H9 (cell line): Measurements from ENCODE around the gene NOVA2. TPM values are rescaled to one million over a fixed set of nuclear protein-coding genes. Genes with fewer than 3 reads are reported as not detected.

ENCODE experiments used
- DNase-seq: peaks from one replicate; pipeline ENCODE4 v3.0.0-alpha.2; 2017
- H2AFZ ChIP-seq: one replicate; pipeline ENCODE4 v1.6.1; 2013; ENCODE audit warnings: mild to moderate bottlenecking, low read length, control low read depth, moderate library complexity
- H2AK5ac ChIP-seq: 2 replicates; pipeline ENCODE4 v1.6.1; 2013; ENCODE audit warnings: low read length, control low read depth, mixed read lengths; ENCODE audit not compliant: insufficient read length
- H2BK120ac ChIP-seq: one replicate; pipeline ENCODE4 v1.6.1; 2013; ENCODE audit warnings: low read depth, mild to moderate bottlenecking, low read length, control low read depth, inconsistent platforms; ENCODE audit not compliant: poor library complexity, severe bottlenecking
- H2BK12ac ChIP-seq: 2 replicates; pipeline ENCODE4 v1.6.1; 2013; ENCODE audit warnings: low read length, control low read depth, mixed read lengths, low read depth; ENCODE audit not compliant: insufficient read length
- H2BK15ac ChIP-seq: 2 replicates; pipeline ENCODE4 v1.6.1; 2013; ENCODE audit warnings: low read depth, low read length, control low read depth
- H2BK20ac ChIP-seq: one replicate; pipeline ENCODE4 v1.6.1; 2013; ENCODE audit warnings: low read depth, mild to moderate bottlenecking, low read length, control low read depth, inconsistent platforms; ENCODE audit not compliant: poor library complexity, severe bottlenecking
- H2BK5ac ChIP-seq: 2 replicates; pipeline ENCODE4 v1.6.1; 2013; ENCODE audit warnings: low read length, control low read depth, mixed read lengths; ENCODE audit not compliant: insufficient read length
- H3K14ac ChIP-seq: 2 replicates; pipeline ENCODE4 v1.6.1; 2013; ENCODE audit warnings: low read length, control low read depth; ENCODE audit not compliant: insufficient read depth
- H3K18ac ChIP-seq: 2 replicates; pipeline ENCODE4 v1.6.1; 2013; ENCODE audit warnings: low read depth, mild to moderate bottlenecking, mixed read lengths, low read length, control low read depth; ENCODE audit not compliant: insufficient read length
- H3K23ac ChIP-seq: 2 replicates; pipeline ENCODE4 v1.6.1; 2013; ENCODE audit warnings: low read length, control low read depth, mixed read lengths, low read depth; ENCODE audit not compliant: insufficient read length
- H3K23me2 ChIP-seq: 2 replicates; pipeline ENCODE4 v1.6.1; 2013; ENCODE audit warnings: low read depth, mild to moderate bottlenecking, mixed read lengths, low read length, control low read depth; ENCODE audit not compliant: insufficient read length, poor library complexity, severe bottlenecking
- H3K27ac ChIP-seq: 2 replicates; pipeline ENCODE4 v1.5.1; 2013; ENCODE audit warnings: low read length, control low read depth, mixed read lengths, low read depth; ENCODE audit not compliant: insufficient read length
- H3K27me3 ChIP-seq: 2 replicates; pipeline ENCODE4 v1.6.1; 2013; ENCODE audit warnings: low read length, control low read depth, inconsistent platforms; ENCODE audit not compliant: insufficient read depth
- H3K4ac ChIP-seq: 2 replicates; pipeline ENCODE4 v1.6.1; 2013; ENCODE audit warnings: low read depth, mild to moderate bottlenecking, control low read depth, inconsistent platforms, low read length, moderate library complexity
- H3K4me1 ChIP-seq: 2 replicates; pipeline ENCODE4 v1.6.1; 2013; ENCODE audit warnings: low read length, control low read depth, inconsistent platforms; ENCODE audit not compliant: insufficient read depth
- H3K4me2 ChIP-seq: 2 replicates; pipeline ENCODE4 v1.6.1; 2013; ENCODE audit warnings: low read length, control low read depth, mixed read lengths; ENCODE audit not compliant: insufficient read length, insufficient read depth
- H3K56ac ChIP-seq: 2 replicates; pipeline ENCODE4 v1.6.1; 2013; ENCODE audit warnings: low read depth, mild to moderate bottlenecking, mixed read lengths, low read length, control low read depth; ENCODE audit not compliant: insufficient read length
- H3K79me1 ChIP-seq: 2 replicates; pipeline ENCODE4 v1.6.1; 2013; ENCODE audit warnings: low read depth, mild to moderate bottlenecking, moderate library complexity, low read length, control low read depth, inconsistent platforms; ENCODE audit not compliant: insufficient read depth, poor library complexity, severe bottlenecking
- H3K79me2 ChIP-seq: 2 replicates; pipeline ENCODE4 v1.6.1; 2013; ENCODE audit warnings: low read length, control low read depth, inconsistent platforms; ENCODE audit not compliant: insufficient read depth
- H3K9ac ChIP-seq: 2 replicates; pipeline ENCODE4 v1.6.1; 2013; ENCODE audit warnings: low read length, control low read depth, mixed read lengths; ENCODE audit not compliant: insufficient read length; ENCODE audit errors: extremely low read depth
- H3K9me3 ChIP-seq: one replicate; pipeline ENCODE4 v1.6.1; 2013; ENCODE audit warnings: low read depth, low read length, inconsistent platforms; ENCODE audit not compliant: control insufficient read depth
- H3T11ph ChIP-seq: one replicate; pipeline ENCODE4 v1.6.1; 2013; ENCODE audit warnings: mild to moderate bottlenecking, low read length, control low read depth, inconsistent platforms
- H4K20me1 ChIP-seq: one replicate; pipeline ENCODE4 v1.6.1; 2013; ENCODE audit not compliant: control insufficient read depth, insufficient read length, insufficient read depth
- H4K5ac ChIP-seq: 2 replicates; pipeline ENCODE4 v1.6.1; 2013; ENCODE audit warnings: low read depth, mild to moderate bottlenecking, mixed read lengths, low read length, control low read depth; ENCODE audit not compliant: insufficient read length
- H4K8ac ChIP-seq: replicated peaks from 2 replicates; pipeline ENCODE4 v1.6.1; 2013; ENCODE audit warnings: low read length, control low read depth, mixed read lengths, low read depth; ENCODE audit not compliant: insufficient read length
- H4K91ac ChIP-seq: 2 replicates; pipeline ENCODE4 v1.6.1; 2013; ENCODE audit warnings: low read depth, mild to moderate bottlenecking, moderate library complexity, mixed read lengths, low read length, control low read depth; ENCODE audit not compliant: insufficient read length
- H3K27ac Mint-ChIP-seq, 3 experiments: 2 replicates in 2 of 3; 3 replicates in 1 of 3; pipeline ENCODE4 v1.8.0; 2020 to 2021; ENCODE audit warnings: mixed read lengths in 3 of 3, mild to moderate bottlenecking in 1 of 3, moderate library complexity in 1 of 3
- H3K27me3 Mint-ChIP-seq: 2 replicates; pipeline ENCODE4 v1.8.0; 2021; ENCODE audit warnings: low read depth, mild to moderate bottlenecking, moderate library complexity, mixed read lengths
- H3K36me3 Mint-ChIP-seq, 3 experiments: 2 replicates in 2 of 3; 3 replicates in 1 of 3; pipeline ENCODE4 v1.8.0; 2020 to 2021; ENCODE audit warnings: low read depth in 3 of 3, mixed read lengths in 3 of 3; ENCODE audit not compliant: insufficient read depth in 1 of 3
- H3K4me1 Mint-ChIP-seq, 2 experiments: 2 replicates each; pipeline ENCODE4 v1.8.0; 2020; ENCODE audit warnings: mixed read lengths in 2 of 2
- H3K4me3 Mint-ChIP-seq, 2 experiments: 2 replicates in 1 of 2; 3 replicates in 1 of 2; pipeline ENCODE4 v1.8.0; 2020 to 2021; ENCODE audit warnings: mild to moderate bottlenecking in 2 of 2, mixed read lengths in 2 of 2, moderate library complexity in 1 of 2
- H3K9me3 Mint-ChIP-seq, 2 experiments: 2 replicates in 1 of 2; 3 replicates in 1 of 2; pipeline ENCODE4 v1.8.0; 2020; ENCODE audit warnings: mild to moderate bottlenecking in 2 of 2, mixed read lengths in 2 of 2, moderate library complexity in 1 of 2
- WGBS: extraction: QIAGEN DNeasy Blood & Tissue Kit; methylation state at CpG from one replicate; pipeline ENCODE4 v1.1.7; 2013; ENCODE audit warnings: missing lambda C conversion rate, low lambda C conversion rate, mixed read lengths; ENCODE audit not compliant: insufficient read length; ENCODE audit errors: extremely low coverage; 5-methylcytosine and 5-hydroxymethylcytosine counted together
- total RNA-seq: library from RNA; stranded (reverse); gene quantifications from 2 replicates; pipeline ENCODE4 v1.2.1, GENCODE V29; 2021
- TF ChIP-seq, protein P1 (sequence below): fragments of 200-600 bp; sonication (generic); conservative IDR thresholded peaks from 3 replicates; pipeline ENCODE4 v1.8.0; 2021; ENCODE audit warnings: antibody characterized with exemption, mild to moderate bottlenecking

Gene NOVA2
- total RNA-seq, 1 experiment from 2014 or later = 8.8 TPM

DNA sequence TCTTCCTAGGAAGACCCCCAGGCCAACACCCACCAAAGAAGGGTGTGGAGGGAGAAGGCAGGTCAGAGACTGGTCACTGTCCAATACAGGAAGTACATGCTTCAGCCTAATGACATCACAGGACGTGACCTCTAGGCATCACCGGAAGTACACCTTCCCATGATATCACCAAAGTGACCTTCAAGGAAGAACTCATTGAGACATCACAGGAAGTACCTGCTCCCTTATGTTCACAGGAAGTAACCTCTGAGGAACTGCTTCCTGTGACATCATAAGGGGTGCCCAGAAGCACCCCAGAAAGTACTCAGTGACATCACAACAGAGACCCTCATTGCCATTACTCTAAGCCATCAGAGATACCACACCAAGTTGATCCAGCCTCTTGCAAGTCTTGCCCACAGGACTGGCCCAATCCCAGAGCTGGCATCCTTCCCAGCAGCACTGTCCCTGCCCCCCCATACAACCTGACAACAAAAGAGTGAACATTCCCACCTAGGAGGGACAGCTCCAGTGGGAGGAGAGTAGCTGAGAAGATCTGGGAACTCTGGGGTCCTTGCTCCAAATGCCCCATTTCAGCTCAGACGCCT lies 34.8 kb downstream of the NOVA2 start:
- Histone ChIP-seq H3K9ac (no peak overlapping the region), H3K23ac (no peak overlapping the region), H2BK15ac (no peak overlapping the region), H4K8ac (no peak overlapping the region), H3K14ac (no peak overlapping the region), H3K18ac (no peak overlapping the region), H3K4me1 (no peaks in the 10 kb centered on the region), H3T11ph (no peak overlapping the region), H3K56ac (no peak overlapping the region), H2BK12ac (no peak overlapping the region), H2BK5ac (no peak overlapping the region), H3K4ac (no peak overlapping the region), H3K27ac (no peak overlapping the region), H3K79me2 (no peaks in the 10 kb centered on the region), H3K23me2 (no peaks in the 10 kb centered on the region), H4K5ac (no peak overlapping the region), H2AK5ac (no peak overlapping the region), H2BK120ac (no peak overlapping the region), H3K27me3 (no peaks in the 10 kb centered on the region), H4K20me1 (no peaks in the 10 kb centered on the region), H4K91ac (no peak overlapping the region), H2BK20ac (no peak overlapping the region), H3K4me2 (no peak overlapping the region), H3K79me1 (no peaks in the 10 kb centered on the region), H3K9me3 (no peaks in the 10 kb centered on the region), H2AFZ (no peak overlapping the region)
- Mint-ChIP-seq H3K36me3 (peaks cover 0 to 9% (median 2%) of the 10 kb centered on the region in 3 experiments; a peak in 3 of 7 replicates), H3K4me1 (peaks cover 5 to 32% of the 10 kb centered on the region in 2 experiments; a peak in 3 of 4 replicates), H3K27me3 (peaks cover 19% of the 10 kb centered on the region), H3K9me3 (no peaks in the 10 kb centered on the region; a peak in 1 of 5 replicates), H3K27ac (no peak overlapping the region), H3K4me3 (no peak overlapping the region)
- no peak for DNase-seq
- TF ChIP-seq, protein P1, sequence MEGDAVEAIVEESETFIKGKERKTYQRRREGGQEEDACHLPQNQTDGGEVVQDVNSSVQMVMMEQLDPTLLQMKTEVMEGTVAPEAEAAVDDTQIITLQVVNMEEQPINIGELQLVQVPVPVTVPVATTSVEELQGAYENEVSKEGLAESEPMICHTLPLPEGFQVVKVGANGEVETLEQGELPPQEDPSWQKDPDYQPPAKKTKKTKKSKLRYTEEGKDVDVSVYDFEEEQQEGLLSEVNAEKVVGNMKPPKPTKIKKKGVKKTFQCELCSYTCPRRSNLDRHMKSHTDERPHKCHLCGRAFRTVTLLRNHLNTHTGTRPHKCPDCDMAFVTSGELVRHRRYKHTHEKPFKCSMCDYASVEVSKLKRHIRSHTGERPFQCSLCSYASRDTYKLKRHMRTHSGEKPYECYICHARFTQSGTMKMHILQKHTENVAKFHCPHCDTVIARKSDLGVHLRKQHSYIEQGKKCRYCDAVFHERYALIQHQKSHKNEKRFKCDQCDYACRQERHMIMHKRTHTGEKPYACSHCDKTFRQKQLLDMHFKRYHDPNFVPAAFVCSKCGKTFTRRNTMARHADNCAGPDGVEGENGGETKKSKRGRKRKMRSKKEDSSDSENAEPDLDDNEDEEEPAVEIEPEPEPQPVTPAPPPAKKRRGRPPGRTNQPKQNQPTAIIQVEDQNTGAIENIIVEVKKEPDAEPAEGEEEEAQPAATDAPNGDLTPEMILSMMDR = no peak
- WGBS = no CpG with 5 or more reads among the region's 3 CpGs
